BE2C (cell line): ENCODE results near the gene KCNN3.

ENCODE experiments used
- DNase-seq: peaks from one replicate; pipeline ENCODE4 v3.0.0-alpha.2; 2020
- H3K27me3 ChIP-seq: fragments of 250-450 bp; sonication (Bioruptor Pico); 2 replicates; pipeline ENCODE4 v1.5.1; 2020; ENCODE audit warnings: mild to moderate bottlenecking
- H3K36me3 ChIP-seq: fragments of 250-450 bp; sonication (Bioruptor Pico); 2 replicates; pipeline ENCODE4 v1.5.1; 2020; ENCODE audit warnings: mild to moderate bottlenecking
- H3K4me1 ChIP-seq: fragments of 250-450 bp; sonication (Bioruptor Pico); 2 replicates; pipeline ENCODE4 v1.5.1; 2020
- H3K4me3 ChIP-seq: 2 replicates; pipeline ENCODE4 v1.5.1; 2011; ENCODE audit warnings: low read depth, low read length
- H3K9me3 ChIP-seq: fragments of 250-450 bp; sonication (Bioruptor Pico); 2 replicates; pipeline ENCODE4 v1.5.1; 2020
- TF ChIP-seq, protein P1 (sequence below): IDR thresholded peaks from 2 replicates; pipeline ENCODE4 v1.5.1; 2012; ENCODE audit warnings: mild to moderate bottlenecking, low read depth, low read length

KCNN3 gene

DNA sequence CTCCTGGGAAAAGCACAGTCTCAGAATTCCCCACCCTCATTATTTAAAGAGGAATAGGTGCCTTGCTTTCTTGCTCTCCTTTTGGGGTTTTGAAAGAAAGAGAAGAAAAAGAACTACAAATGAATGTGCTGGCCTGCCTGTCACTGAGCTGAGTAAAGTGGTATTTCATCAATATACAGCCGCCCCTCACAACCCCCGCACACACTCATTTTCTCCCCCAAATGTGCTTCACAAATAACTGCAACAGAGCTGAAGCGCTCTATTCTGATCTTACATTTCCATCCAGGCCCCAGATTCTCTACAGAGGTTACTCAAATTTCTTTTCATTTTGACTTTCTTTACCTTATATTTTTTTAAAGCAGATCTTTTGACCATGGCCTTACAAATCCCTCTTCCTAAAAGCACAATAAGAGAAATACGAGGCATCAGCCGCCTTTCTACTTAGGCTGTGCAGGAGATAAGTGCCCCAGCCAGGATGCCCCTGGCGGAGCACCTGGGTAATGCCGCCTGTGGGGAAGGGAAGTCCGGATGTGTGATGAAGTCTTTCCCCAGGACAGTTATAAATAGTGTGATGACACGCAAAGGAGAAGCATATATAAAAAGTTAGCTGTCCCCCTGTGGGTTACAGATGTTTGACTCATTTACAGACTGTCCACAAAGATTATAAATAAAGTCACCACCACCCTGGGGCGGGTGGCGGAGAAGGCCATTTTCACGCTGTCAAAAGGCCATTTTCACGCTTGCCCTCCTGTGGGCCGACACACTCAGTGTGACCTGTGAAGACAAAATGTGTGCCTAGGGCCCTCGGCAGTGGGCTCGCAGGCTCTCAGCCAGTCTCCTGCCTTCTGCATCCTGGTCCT lies 6.5 kb downstream of the KCNN3 start:
- no peaks in the 10 kb centered on the region for H3K36me3 ChIP-seq
- no peak overlapping the region for H3K4me3 ChIP-seq
- TF ChIP-seq, protein P1, sequence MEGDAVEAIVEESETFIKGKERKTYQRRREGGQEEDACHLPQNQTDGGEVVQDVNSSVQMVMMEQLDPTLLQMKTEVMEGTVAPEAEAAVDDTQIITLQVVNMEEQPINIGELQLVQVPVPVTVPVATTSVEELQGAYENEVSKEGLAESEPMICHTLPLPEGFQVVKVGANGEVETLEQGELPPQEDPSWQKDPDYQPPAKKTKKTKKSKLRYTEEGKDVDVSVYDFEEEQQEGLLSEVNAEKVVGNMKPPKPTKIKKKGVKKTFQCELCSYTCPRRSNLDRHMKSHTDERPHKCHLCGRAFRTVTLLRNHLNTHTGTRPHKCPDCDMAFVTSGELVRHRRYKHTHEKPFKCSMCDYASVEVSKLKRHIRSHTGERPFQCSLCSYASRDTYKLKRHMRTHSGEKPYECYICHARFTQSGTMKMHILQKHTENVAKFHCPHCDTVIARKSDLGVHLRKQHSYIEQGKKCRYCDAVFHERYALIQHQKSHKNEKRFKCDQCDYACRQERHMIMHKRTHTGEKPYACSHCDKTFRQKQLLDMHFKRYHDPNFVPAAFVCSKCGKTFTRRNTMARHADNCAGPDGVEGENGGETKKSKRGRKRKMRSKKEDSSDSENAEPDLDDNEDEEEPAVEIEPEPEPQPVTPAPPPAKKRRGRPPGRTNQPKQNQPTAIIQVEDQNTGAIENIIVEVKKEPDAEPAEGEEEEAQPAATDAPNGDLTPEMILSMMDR, result peak; percentile 63
- DNase-seq, result peak; percentile 50
- no peaks in the 10 kb centered on the region for H3K9me3 ChIP-seq
- H3K27me3 ChIP-seq, result peaks cover 5% of the 10 kb centered on the region
- H3K4me1 ChIP-seq, result peaks cover 18% of the 10 kb centered on the region

DNA sequence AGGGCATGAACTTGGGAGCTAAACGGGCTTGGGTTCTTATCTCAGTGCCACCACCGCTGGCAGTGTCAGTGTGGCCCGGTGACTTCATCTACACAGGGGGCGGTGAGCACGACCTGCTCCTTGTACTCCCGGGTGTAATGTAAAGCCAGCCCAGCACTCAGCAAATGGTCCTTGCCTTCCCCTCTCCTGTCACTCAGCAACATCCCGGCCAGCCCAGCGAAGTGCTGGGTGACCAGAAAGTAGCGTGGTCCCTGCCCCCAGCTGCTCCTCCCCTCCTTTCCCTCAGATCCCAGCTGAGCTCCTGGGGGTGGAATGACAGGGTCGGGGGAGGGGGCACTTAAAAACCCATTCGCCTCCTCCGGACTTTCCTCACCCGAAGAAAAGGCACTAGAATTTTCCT lies 7.2 kb downstream of the KCNN3 start:
- Histone ChIP-seq H3K4me3 (no peak overlapping the region), H3K9me3 (no peaks in the 10 kb centered on the region), H3K27me3 (peaks cover under 1% of the 10 kb centered on the region), H3K36me3 (no peaks in the 10 kb centered on the region), H3K4me1 (peaks cover 18% of the 10 kb centered on the region)
- TF ChIP-seq, protein P1, result no peak
- no peak for DNase-seq

DNA sequence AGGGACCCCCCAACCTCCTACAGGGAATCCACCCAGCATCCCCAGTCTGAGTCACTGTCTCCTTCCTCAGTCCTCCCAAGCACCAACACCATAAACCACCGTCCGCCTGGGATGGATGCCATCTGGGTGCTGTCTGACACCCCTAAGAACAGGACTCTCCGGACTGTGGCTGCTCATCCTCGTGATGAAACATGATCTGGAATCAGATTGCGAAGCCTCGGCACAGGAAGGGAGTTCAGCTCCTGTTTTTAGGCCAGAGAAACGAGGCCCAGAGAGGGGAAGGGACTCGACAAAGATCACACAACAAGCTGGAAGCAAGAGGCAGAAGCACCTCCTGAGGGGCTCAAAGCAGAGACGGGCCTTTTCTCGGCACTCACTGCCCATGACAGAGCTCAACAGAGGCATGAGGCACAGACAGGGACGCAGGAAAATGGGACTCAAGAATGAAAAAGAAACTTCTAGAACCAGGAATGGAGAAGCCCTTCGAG lies 8.4 kb downstream of the KCNN3 start:
- Histone ChIP-seq H3K4me3 (no peak overlapping the region), H3K4me1 (peaks cover 14% of the 10 kb centered on the region)
- no peak for DNase-seq

DNA sequence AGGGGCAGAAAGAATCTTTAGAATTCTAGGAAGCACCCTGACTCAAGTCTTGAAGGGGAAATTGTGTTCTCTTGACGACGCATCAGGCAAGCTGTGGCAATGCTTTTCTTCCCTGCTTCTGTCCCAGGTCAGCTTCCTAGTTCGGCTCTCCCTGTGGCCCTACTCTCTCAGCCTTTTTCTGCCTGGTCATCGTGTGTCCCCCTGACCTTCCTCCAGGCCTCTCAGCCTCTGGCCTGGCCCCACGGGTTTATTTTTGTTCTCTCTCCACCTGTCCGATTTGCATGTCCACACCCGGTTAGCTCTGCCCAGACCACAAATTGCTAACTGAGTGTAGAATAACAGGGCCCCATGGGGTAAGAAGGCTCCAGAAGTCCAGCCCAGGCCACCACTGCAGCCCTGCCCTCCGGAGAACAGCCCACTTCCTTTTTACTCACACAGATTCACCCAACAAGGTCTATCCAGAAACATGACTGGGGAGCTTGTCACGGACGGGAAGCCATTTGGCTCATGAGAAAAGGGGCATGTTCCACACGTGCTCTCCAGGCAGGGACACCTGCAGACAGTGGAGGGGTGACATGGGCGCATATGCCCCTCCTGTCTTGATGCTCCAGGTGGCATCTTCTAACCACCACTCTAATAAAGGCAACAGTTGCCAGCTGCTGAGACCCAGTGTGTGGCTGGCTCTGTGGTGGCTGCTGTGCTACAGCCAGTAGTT lies 9.8 kb downstream of the KCNN3 start:
- peaks cover 17% of the 10 kb centered on the region for H3K4me1 ChIP-seq
- TF ChIP-seq, protein P1, result no peak
- no peak for DNase-seq
- H3K9me3 ChIP-seq, result no peaks in the 10 kb centered on the region
- no peak overlapping the region for H3K4me3 ChIP-seq
- H3K36me3 ChIP-seq, result no peaks in the 10 kb centered on the region
- H3K27me3 ChIP-seq, result no peaks in the 10 kb centered on the region

More for the DNA sequence above, 8.4 kb downstream of the KCNN3 start:
- H3K9me3 ChIP-seq, result no peaks in the 10 kb centered on the region
- no peaks in the 10 kb centered on the region for H3K36me3 ChIP-seq
- no peaks in the 10 kb centered on the region for H3K27me3 ChIP-seq
- TF ChIP-seq, protein P1, result no peak

DNA sequence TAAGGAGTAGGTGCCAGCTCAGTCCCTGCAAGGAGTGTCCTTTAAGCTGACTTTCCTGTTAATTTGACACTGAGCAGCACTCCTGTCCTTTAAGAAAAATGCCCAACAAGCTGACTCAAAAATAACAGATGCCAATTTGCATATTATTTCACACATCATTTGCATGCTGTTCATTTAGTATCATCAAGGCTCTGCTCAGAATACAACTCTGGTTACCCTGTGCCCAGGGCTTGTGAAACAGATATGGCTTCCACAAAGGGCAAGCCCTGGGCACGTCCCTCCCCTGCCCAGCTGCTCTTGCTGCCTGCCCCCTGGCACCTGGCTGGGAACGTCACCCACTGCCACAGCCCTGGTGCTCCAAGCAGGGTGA lies 10.3 kb downstream of the KCNN3 start:
- no peak for DNase-seq
- no peaks in the 10 kb centered on the region for H3K27me3 ChIP-seq
- no peaks in the 10 kb centered on the region for H3K36me3 ChIP-seq
- no peak overlapping the region for H3K4me3 ChIP-seq
- peaks cover 18% of the 10 kb centered on the region for H3K4me1 ChIP-seq
- TF ChIP-seq, protein P1, result no peak
- H3K9me3 ChIP-seq, result no peaks in the 10 kb centered on the region
